Endodermal cell (in vitro differentiated cells): ENCODE results near the gene MPC1. TPM values are rescaled to one million over a fixed set of nuclear protein-coding genes. Genes with fewer than 3 reads are reported as not detected.

Source experiments
- DNase-seq: peaks from one replicate; pipeline ENCODE4 v3.0.0-alpha.2; 2017
- H3K27ac ChIP-seq: 2 replicates; pipeline ENCODE4 v1.5.1; 2013; ENCODE audit warnings: mild to moderate bottlenecking, low read depth, low read length, moderate library complexity
- H3K27me3 ChIP-seq: 2 replicates; pipeline ENCODE4 v1.6.1; 2013; ENCODE audit warnings: mild to moderate bottlenecking, low read length, moderate library complexity; ENCODE audit not compliant: insufficient read depth, control insufficient read depth, poor library complexity, severe bottlenecking
- H3K36me3 ChIP-seq: 2 replicates; pipeline ENCODE4 v1.7.0; 2013; ENCODE audit warnings: mild to moderate bottlenecking, low read length, moderate library complexity; ENCODE audit not compliant: control insufficient read depth, insufficient read depth
- H3K4me1 ChIP-seq: one replicate; pipeline ENCODE4 v1.7.0; 2013; ENCODE audit warnings: low read length; ENCODE audit not compliant: control insufficient read depth, insufficient read depth
- H3K4me3 ChIP-seq: 2 replicates; pipeline ENCODE4 v1.5.1; 2013; ENCODE audit warnings: mild to moderate bottlenecking, low read length, moderate library complexity
- H3K9ac ChIP-seq: 2 replicates; pipeline ENCODE4 v1.6.1; 2013; ENCODE audit warnings: mild to moderate bottlenecking, low read length, moderate library complexity; ENCODE audit not compliant: poor library complexity, severe bottlenecking; ENCODE audit errors: extremely low read depth
- H3K9me3 ChIP-seq: 2 replicates; pipeline ENCODE4 v1.6.1; 2013; ENCODE audit warnings: mild to moderate bottlenecking, low read length, moderate library complexity; ENCODE audit not compliant: control insufficient read depth
- H3K27ac Mint-ChIP-seq: 2 replicates; pipeline ENCODE4 v1.8.0; 2020; ENCODE audit warnings: mixed read lengths
- H3K27me3 Mint-ChIP-seq: 2 replicates; pipeline ENCODE4 v1.8.0; 2021; ENCODE audit warnings: mild to moderate bottlenecking, mixed read lengths; ENCODE audit not compliant: insufficient read depth
- H3K36me3 Mint-ChIP-seq: 2 replicates; pipeline ENCODE4 v1.8.0; 2020; ENCODE audit warnings: low read depth, mixed read lengths
- H3K4me1 Mint-ChIP-seq: 2 replicates; pipeline ENCODE4 v1.8.0; 2020; ENCODE audit warnings: mixed read lengths
- H3K4me3 Mint-ChIP-seq: 2 replicates; pipeline ENCODE4 v1.8.0; 2020; ENCODE audit warnings: mild to moderate bottlenecking, moderate library complexity, mixed read lengths
- H3K9me3 Mint-ChIP-seq: 2 replicates; pipeline ENCODE4 v1.8.0; 2020; ENCODE audit warnings: mild to moderate bottlenecking, mixed read lengths
- WGBS, 2 experiments: methylation state at CpG; one replicate each; pipeline versions ENCODE4 v1.1.5 to v1.1.7; 2013; ENCODE audit warnings: missing lambda C conversion rate in 2 of 2, mixed read lengths in 1 of 2; ENCODE audit not compliant: insufficient coverage in 1 of 2, insufficient read length in 1 of 2; 5-methylcytosine and 5-hydroxymethylcytosine counted together
- total RNA-seq, 2 donors: library from RNA; stranded (reverse); fragmentation: NEBNext Ultra II Directional in 1 of 2; extraction: Animal tissue kit (Norgen Biotek cat#: 25700) in 1 of 2; gene quantifications; 2 replicates in 1 of 2; 3 replicates in 1 of 2; pipeline ENCODE4 v1.2.1, GENCODE V29; 2021
- TF ChIP-seq, protein P1 (sequence below): fragments of 200-600 bp; sonication (generic); conservative IDR thresholded peaks from 2 replicates; pipeline ENCODE4 v1.5.0; 2021; ENCODE audit warnings: antibody characterized with exemption, mild to moderate bottlenecking

The MPC1 gene
- total RNA-seq, 2 donors from 2014 or later = 8.2 to 8.7 TPM

- H3K4me3 ChIP-seq = peak overlapping the region; percentile 96
- peaks cover 6% of the 10 kb centered on the region for H3K36me3 ChIP-seq
- H3K9me3 Mint-ChIP-seq = peaks cover 3% of the 10 kb centered on the region
- H3K9ac ChIP-seq = no peak overlapping the region
- H3K4me3 Mint-ChIP-seq = no peak overlapping the region
- no peaks in the 10 kb centered on the region for H3K27me3 ChIP-seq
- H3K27ac Mint-ChIP-seq = no peak overlapping the region
- peak overlapping the region; percentile 21 for H3K27ac ChIP-seq
- peaks cover 11% of the 10 kb centered on the region for H3K4me1 Mint-ChIP-seq
- 89% methylated on average over 5 to 8 of the region's 8 CpGs for WGBS, 2 experiments
- no peaks in the 10 kb centered on the region for H3K9me3 ChIP-seq
- H3K4me1 ChIP-seq = no peaks in the 10 kb centered on the region
- H3K27me3 Mint-ChIP-seq = peaks cover 2% of the 10 kb centered on the region
- TF ChIP-seq, protein P1, sequence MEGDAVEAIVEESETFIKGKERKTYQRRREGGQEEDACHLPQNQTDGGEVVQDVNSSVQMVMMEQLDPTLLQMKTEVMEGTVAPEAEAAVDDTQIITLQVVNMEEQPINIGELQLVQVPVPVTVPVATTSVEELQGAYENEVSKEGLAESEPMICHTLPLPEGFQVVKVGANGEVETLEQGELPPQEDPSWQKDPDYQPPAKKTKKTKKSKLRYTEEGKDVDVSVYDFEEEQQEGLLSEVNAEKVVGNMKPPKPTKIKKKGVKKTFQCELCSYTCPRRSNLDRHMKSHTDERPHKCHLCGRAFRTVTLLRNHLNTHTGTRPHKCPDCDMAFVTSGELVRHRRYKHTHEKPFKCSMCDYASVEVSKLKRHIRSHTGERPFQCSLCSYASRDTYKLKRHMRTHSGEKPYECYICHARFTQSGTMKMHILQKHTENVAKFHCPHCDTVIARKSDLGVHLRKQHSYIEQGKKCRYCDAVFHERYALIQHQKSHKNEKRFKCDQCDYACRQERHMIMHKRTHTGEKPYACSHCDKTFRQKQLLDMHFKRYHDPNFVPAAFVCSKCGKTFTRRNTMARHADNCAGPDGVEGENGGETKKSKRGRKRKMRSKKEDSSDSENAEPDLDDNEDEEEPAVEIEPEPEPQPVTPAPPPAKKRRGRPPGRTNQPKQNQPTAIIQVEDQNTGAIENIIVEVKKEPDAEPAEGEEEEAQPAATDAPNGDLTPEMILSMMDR = no peak
- H3K36me3 Mint-ChIP-seq = no peaks in the 10 kb centered on the region
- DNase-seq = no peak
Measured at GRCh38 chr6:166344240-166344639, 38.5 kb downstream of the MPC1 start.

DNA sequence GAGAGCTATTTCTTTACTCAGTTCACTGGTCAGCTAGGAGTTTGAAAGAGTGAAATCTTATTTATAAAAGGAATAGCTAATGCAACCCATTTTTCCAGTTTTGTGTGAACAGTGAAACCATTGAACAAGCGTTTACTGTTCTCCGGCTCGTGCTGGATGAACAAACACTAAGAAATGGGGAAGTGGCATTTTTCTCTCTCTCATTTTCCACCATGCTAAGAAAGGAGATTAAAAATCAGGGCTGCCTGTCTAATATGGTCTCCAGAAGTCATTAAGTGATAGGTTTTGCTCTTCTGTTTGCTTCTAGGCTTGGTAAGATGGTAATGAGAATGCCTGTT is 39.6 kb downstream of the MPC1 start:
- no peaks in the 10 kb centered on the region for H3K4me1 ChIP-seq
- H3K27ac ChIP-seq = peak overlapping the region; percentile 62
- peaks cover 10% of the 10 kb centered on the region for H3K36me3 ChIP-seq
- Mint-ChIP-seq H3K4me3 (peak overlapping the region; percentile 78), H3K27me3 (peaks cover 2% of the 10 kb centered on the region), H3K9me3 (no peaks in the 10 kb centered on the region), H3K4me1 (peaks cover 11% of the 10 kb centered on the region), H3K36me3 (no peaks in the 10 kb centered on the region), H3K27ac (no peak overlapping the region)
- peak overlapping the region; percentile 96 for H3K4me3 ChIP-seq
- peak overlapping the region; percentile 93 for H3K9ac ChIP-seq
- 72 to 80% methylated on average over 3 of the region's 3 CpGs for WGBS, 2 experiments
- DNase-seq = no peak
- no peaks in the 10 kb centered on the region for H3K9me3 ChIP-seq
- TF ChIP-seq, protein P1 = no peak
- H3K27me3 ChIP-seq = no peaks in the 10 kb centered on the region

GRCh38 chr6:166342349-166343149 is 40.2 kb downstream of the MPC1 start, which contains the start of gene SFT2D1:
Gene SFT2D1 (minus strand): TSS chr6:166342545. CDS start chr6:166342481, 64 bp downstream.
- Histone ChIP-seq H3K9me3 (no peaks in the 10 kb centered on the region), H3K4me1 (no peaks in the 10 kb centered on the region), H3K36me3 (peaks cover 16% of the 10 kb centered on the region), H3K9ac (peak within 1 kb of the TSS; percentile 93), H3K27ac (peak within 1 kb of the TSS; percentile 69), H3K4me3 (peak within 1 kb of the TSS; percentile 96), H3K27me3 (no peaks in the 10 kb centered on the region)
- peak within 1 kb of the TSS; percentile 90 for H3K27ac Mint-ChIP-seq
- H3K36me3 Mint-ChIP-seq = peaks cover 5% of the 10 kb centered on the region
- H3K27me3 Mint-ChIP-seq = peaks cover 2% of the 10 kb centered on the region
- peak; percentile 94 for DNase-seq
- peak within 1 kb of the TSS; percentile 78 for H3K4me3 Mint-ChIP-seq
- no peaks in the 10 kb centered on the region for H3K9me3 Mint-ChIP-seq
- TF ChIP-seq, protein P1 = no peak
- 0 to 1% methylated on average over 41 to 73 of the region's 73 CpGs for WGBS, 2 experiments
- peaks cover 11% of the 10 kb centered on the region for H3K4me1 Mint-ChIP-seq
